Measurements from ENCODE around the gene SAT1. TPM values are rescaled to one million over a fixed set of nuclear protein-coding genes. Genes with fewer than 3 reads are reported as not detected.

SAT1 gene
- total and polyA plus RNA-seq, 4 donors = 606 to 2,339 (median 1,213) TPM

DNA sequence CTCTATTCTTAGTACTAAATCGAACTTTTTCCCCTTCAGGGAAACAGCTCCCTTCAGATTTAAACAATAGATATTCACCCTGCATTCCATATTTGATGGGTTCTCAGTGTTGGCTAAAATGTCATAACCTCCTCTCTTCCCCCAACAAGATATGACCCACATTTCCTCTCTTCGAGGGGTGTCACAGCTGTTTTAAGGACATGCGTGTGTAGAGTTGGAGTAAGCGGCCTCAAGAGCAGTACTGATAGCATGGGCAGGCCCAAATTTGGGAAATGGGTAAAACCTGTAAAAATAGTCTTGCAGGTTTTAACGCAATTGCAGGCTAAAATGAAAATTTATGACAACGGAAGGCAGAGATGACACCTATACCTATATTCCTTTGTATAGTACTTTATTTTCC is 28.7 kb downstream of the SAT1 start:
- Histone ChIP-seq H3K27me3 (ENCODE audit: control insufficient read depth in 3 of 3, insufficient read depth in 3 of 3, low read length in 2 of 3) (no peaks in the 10 kb centered on the region), H3K9me3 (ENCODE audit: control insufficient read depth in 4 of 4, insufficient read depth in 3 of 4, low read length in 3 of 4) (peaks cover 0 to 4% (median 0%) of the 10 kb centered on the region in 4 donors), H3K27ac (ENCODE audit: low read depth in 1 of 2, low read length in 1 of 2) (no peak overlapping the region), H3K36me3 (ENCODE audit: control insufficient read depth in 4 of 4, insufficient read depth in 4 of 4, low read length in 4 of 4) (no peaks in the 10 kb centered on the region), H3K4me3 (no peak overlapping the region), H3K9ac (ENCODE audit: insufficient read depth in 1 of 2, low read length in 2 of 2) (no peak overlapping the region), H3K4me1 (ENCODE audit: control insufficient read depth in 5 of 5, insufficient read depth in 5 of 5, low read length in 5 of 5) (peaks cover 0 to 5% (median 3%) of the 10 kb centered on the region in 5 donors)
- 47 to 72% methylated on average over 6 of the region's 6 CpGs for WGBS, 2 donors
- DNase-seq (no peak), ATAC-seq (ENCODE audit: insufficient read depth, low FRiP score) (no peak)
- TF ChIP-seq, protein P1, sequence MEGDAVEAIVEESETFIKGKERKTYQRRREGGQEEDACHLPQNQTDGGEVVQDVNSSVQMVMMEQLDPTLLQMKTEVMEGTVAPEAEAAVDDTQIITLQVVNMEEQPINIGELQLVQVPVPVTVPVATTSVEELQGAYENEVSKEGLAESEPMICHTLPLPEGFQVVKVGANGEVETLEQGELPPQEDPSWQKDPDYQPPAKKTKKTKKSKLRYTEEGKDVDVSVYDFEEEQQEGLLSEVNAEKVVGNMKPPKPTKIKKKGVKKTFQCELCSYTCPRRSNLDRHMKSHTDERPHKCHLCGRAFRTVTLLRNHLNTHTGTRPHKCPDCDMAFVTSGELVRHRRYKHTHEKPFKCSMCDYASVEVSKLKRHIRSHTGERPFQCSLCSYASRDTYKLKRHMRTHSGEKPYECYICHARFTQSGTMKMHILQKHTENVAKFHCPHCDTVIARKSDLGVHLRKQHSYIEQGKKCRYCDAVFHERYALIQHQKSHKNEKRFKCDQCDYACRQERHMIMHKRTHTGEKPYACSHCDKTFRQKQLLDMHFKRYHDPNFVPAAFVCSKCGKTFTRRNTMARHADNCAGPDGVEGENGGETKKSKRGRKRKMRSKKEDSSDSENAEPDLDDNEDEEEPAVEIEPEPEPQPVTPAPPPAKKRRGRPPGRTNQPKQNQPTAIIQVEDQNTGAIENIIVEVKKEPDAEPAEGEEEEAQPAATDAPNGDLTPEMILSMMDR (IDR thresholded peaks at IDR 0.05; ENCODE audit: control extremely low read depth, extremely low read depth) = no peak

DNA sequence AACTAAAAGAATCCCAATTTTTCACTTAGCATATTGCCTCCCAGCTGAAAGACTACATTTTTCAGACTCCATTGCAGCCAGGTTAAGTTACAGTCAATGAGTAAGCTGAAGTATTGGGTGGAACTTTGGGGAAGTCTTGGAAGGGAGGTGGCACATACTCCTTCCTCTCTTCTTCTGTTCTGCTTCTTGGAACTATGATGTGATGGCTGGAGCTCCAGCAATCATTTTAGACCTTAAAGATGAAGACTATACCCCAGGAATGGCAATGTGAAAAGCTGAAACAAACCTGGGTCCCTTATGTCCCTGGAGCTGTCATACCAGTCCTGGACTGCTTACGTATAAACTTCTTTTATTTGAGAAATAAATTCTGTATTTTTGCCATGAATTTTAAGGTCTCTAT is 30.8 kb downstream of the SAT1 start:
- no peaks in the 10 kb centered on the region for H3K36me3 ChIP-seq (ENCODE audit: control insufficient read depth in 4 of 4, insufficient read depth in 4 of 4, low read length in 4 of 4)
- TF ChIP-seq, protein P1 (IDR thresholded peaks at IDR 0.05; ENCODE audit: control extremely low read depth, extremely low read depth) = no peak
- H3K4me1 ChIP-seq (ENCODE audit: control insufficient read depth in 5 of 5, insufficient read depth in 5 of 5, low read length in 5 of 5) = no peaks in the 10 kb centered on the region
- no peak overlapping the region for H3K27ac ChIP-seq (ENCODE audit: low read depth in 1 of 2, low read length in 1 of 2)
- ATAC-seq (ENCODE audit: insufficient read depth, low FRiP score) (no peak), DNase-seq (no peak)
- no peak overlapping the region for H3K4me3 ChIP-seq
- peaks cover 0 to 2% (median 2%) of the 10 kb centered on the region in 3 donors for H3K27me3 ChIP-seq (ENCODE audit: control insufficient read depth in 3 of 3, insufficient read depth in 3 of 3, low read length in 2 of 3)
- 92 to 100% methylated on average over 1 of the region's 1 CpG for WGBS, 2 donors
- H3K9ac ChIP-seq (ENCODE audit: insufficient read depth in 1 of 2, low read length in 2 of 2) = no peak overlapping the region
- peaks cover 0 to 4% (median 0%) of the 10 kb centered on the region in 4 donors for H3K9me3 ChIP-seq (ENCODE audit: control insufficient read depth in 4 of 4, insufficient read depth in 3 of 4, low read length in 3 of 4)

DNA sequence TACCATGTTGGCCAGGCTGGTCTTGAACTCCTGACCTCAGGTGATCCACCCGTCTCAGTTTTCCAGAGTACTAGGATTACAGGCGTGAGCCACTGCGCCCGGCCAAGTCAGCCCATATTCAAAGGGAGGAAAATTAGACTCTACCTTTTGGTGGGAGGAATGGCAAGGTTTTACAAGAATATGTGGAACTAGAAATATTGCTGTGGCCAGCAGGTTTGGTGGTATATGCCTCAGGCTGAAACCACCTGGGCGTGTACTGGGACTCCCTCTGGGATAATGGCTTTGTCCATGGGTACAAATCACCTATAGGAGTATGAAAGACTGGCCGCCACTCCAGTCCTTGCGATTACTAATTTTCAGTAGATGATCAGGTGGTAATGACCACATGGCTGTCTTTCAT is 32.4 kb downstream of the SAT1 start:
- 90 to 94% methylated on average over 7 of the region's 7 CpGs for WGBS, 2 donors
- DNase-seq (no peak), ATAC-seq (ENCODE audit: insufficient read depth, low FRiP score) (no peak)
- no peaks in the 10 kb centered on the region for H3K4me1 ChIP-seq (ENCODE audit: control insufficient read depth in 5 of 5, insufficient read depth in 5 of 5, low read length in 5 of 5)
- H3K9me3 ChIP-seq (ENCODE audit: control insufficient read depth in 4 of 4, insufficient read depth in 3 of 4, low read length in 3 of 4) = peaks cover 0 to 7% (median 0%) of the 10 kb centered on the region in 4 donors
- H3K36me3 ChIP-seq (ENCODE audit: control insufficient read depth in 4 of 4, insufficient read depth in 4 of 4, low read length in 4 of 4) = no peaks in the 10 kb centered on the region
- H3K27me3 ChIP-seq (ENCODE audit: control insufficient read depth in 3 of 3, insufficient read depth in 3 of 3, low read length in 2 of 3) = peaks cover 0 to 4% (median 2%) of the 10 kb centered on the region in 3 donors
- no peak overlapping the region for H3K27ac ChIP-seq (ENCODE audit: low read depth in 1 of 2, low read length in 1 of 2)
- H3K9ac ChIP-seq (ENCODE audit: insufficient read depth in 1 of 2, low read length in 2 of 2) = no peak overlapping the region
- TF ChIP-seq, protein P1 (IDR thresholded peaks at IDR 0.05; ENCODE audit: control extremely low read depth, extremely low read depth) = no peak
- no peak overlapping the region for H3K4me3 ChIP-seq

DNA sequence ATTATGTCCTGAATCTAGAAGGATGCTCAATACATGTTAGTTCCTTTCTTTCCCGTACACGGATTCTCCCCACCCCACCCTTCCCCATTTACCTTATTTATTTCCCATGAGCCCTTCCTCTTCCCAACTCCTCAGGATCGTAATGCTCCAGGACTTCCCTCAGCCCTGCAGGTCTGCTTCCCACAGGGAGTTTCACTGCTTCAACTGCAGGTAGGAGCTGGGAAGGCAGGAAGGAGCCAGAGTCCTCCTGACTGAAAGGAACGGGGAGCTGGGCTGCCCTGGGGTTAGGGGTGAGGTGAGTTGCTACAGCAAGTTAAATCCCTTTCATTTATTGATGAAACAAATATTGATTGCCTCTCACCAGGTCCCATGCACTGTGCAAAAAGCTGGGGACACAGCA is 33.2 kb downstream of the SAT1 start:
- H3K9me3 ChIP-seq (ENCODE audit: control insufficient read depth in 4 of 4, insufficient read depth in 3 of 4, low read length in 3 of 4) = peaks cover 0 to 7% (median 0%) of the 10 kb centered on the region in 4 donors
- peaks cover 0 to 4% (median 2%) of the 10 kb centered on the region in 3 donors for H3K27me3 ChIP-seq (ENCODE audit: control insufficient read depth in 3 of 3, insufficient read depth in 3 of 3, low read length in 2 of 3)
- no peak overlapping the region for H3K27ac ChIP-seq (ENCODE audit: low read depth in 1 of 2, low read length in 1 of 2)
- no peak for DNase-seq
- H3K9ac ChIP-seq (ENCODE audit: insufficient read depth in 1 of 2, low read length in 2 of 2) = no peak overlapping the region
- H3K4me3 ChIP-seq = no peak overlapping the region
- no peaks in the 10 kb centered on the region for H3K4me1 ChIP-seq (ENCODE audit: control insufficient read depth in 5 of 5, insufficient read depth in 5 of 5, low read length in 5 of 5)
- TF ChIP-seq, protein P1 (IDR thresholded peaks at IDR 0.05; ENCODE audit: control extremely low read depth, extremely low read depth) = no peak
- 75 to 84% methylated on average over 4 of the region's 4 CpGs for WGBS, 2 donors
- no peak for ATAC-seq (ENCODE audit: insufficient read depth, low FRiP score)
- no peaks in the 10 kb centered on the region for H3K36me3 ChIP-seq (ENCODE audit: control insufficient read depth in 4 of 4, insufficient read depth in 4 of 4, low read length in 4 of 4)
